HEK293 (cell line): Measurements from ENCODE around the gene MCM3AP.

Experiments used
- CTCF ChIA-PET: fragments of 350-600 bp; formaldehyde crosslinking; extraction: SDS; loops from one replicate; lab custom pipeline; 2021; ENCODE audit warnings: antibody characterized with exemption; lab: Yijun Ruan, JAX
- POLR2A ChIA-PET: fragments of 300-600 bp; formaldehyde crosslinking; extraction: SDS; loops from one replicate; lab custom pipeline; 2020; ENCODE audit warnings: antibody characterized with exemption, inconsistent platforms; lab: Yijun Ruan, JAX
- H3K27ac ChIP-seq: fragments of 200-500 bp; sonication (Bioruptor generic); 2 replicates; pipeline ENCODE4 v1.5.1; 2014; ENCODE audit warnings: low read depth, low read length, control low read depth, inconsistent platforms; ENCODE audit errors: extremely low read depth
- H3K36me3 ChIP-seq, 2 experiments: fragments of 200-500 bp in 1 of 2; sonication (Bioruptor generic) in 1 of 2; 1 replicate in 1 of 2; 2 replicates in 1 of 2; pipeline ENCODE4 v1.5.1; 2014 to 2017; ENCODE audit warnings: inconsistent platforms in 2 of 2, low read length in 2 of 2; ENCODE audit not compliant: control insufficient read depth in 2 of 2, insufficient read depth in 1 of 2
- H3K4me1 ChIP-seq: fragments of 200-500 bp; sonication (Bioruptor generic); 2 replicates; pipeline ENCODE4 v1.5.1; 2014; ENCODE audit warnings: mild to moderate bottlenecking, low read length, inconsistent platforms; ENCODE audit not compliant: control insufficient read depth, insufficient read depth
- H3K4me3 ChIP-seq: 2 replicates; pipeline ENCODE4 v1.5.1; 2011; ENCODE audit warnings: low read depth, mild to moderate bottlenecking, control low read depth, low read length, moderate library complexity
- H3K9me3 ChIP-seq: fragments of 200-500 bp; sonication (Bioruptor generic); 2 replicates; pipeline ENCODE4 v1.5.1; 2014; ENCODE audit warnings: low read depth, low read length, inconsistent platforms; ENCODE audit not compliant: control insufficient read depth, insufficient read depth
- EGR2 ChIP-seq: fragments of 450-650 bp; formaldehyde crosslinking; IDR thresholded peaks from 2 replicates; pipeline ENCODE4 v1.5.1; 2016; ENCODE audit warnings: low read depth, missing biosample characterization, missing genetic modification characterization
- HOXD13 ChIP-seq: sonication (generic); formaldehyde crosslinking; IDR thresholded peaks from 2 replicates; pipeline ENCODE4 v1.8.0; 2022; ENCODE audit warnings: missing genetic modification reagents, borderline replicate concordance
- SP7 ChIP-seq: fragments of 450-650 bp; formaldehyde crosslinking; IDR thresholded peaks from 2 replicates; pipeline ENCODE4 v1.5.1; 2016; ENCODE audit warnings: missing biosample characterization, missing genetic modification characterization
- WT1 ChIP-seq: fragments of 450-650 bp; formaldehyde crosslinking; IDR thresholded peaks from 2 replicates; pipeline ENCODE4 v1.5.1; 2016; ENCODE audit warnings: missing biosample characterization, missing genetic modification characterization
- ZNF302 ChIP-seq: fragments of 450-650 bp; formaldehyde crosslinking; IDR thresholded peaks from 2 replicates; pipeline ENCODE4 v1.5.1; 2016; ENCODE audit warnings: missing biosample characterization, missing genetic modification characterization, low read depth
- ZNF335 ChIP-seq: fragments of 450-650 bp; formaldehyde crosslinking; conservative IDR thresholded peaks from 2 replicates; pipeline ENCODE4 v1.5.1; 2016; ENCODE audit warnings: missing biosample characterization, missing genetic modification characterization
- ZNF416 ChIP-seq: fragments of 450-650 bp; formaldehyde crosslinking; IDR thresholded peaks from 2 replicates; pipeline ENCODE4 v1.5.1; 2016; ENCODE audit warnings: missing biosample characterization, missing genetic modification characterization
- ZNF426 ChIP-seq: fragments of 450-650 bp; formaldehyde crosslinking; IDR thresholded peaks from 2 replicates; pipeline ENCODE4 v1.5.1; 2017; ENCODE audit warnings: missing biosample characterization, missing genetic modification characterization, mild to moderate bottlenecking, inconsistent platforms, moderate library complexity
- ZNF558 ChIP-seq: fragments of 450-650 bp; formaldehyde crosslinking; IDR thresholded peaks from 2 replicates; pipeline ENCODE4 v1.5.1; 2016; ENCODE audit warnings: missing biosample characterization, missing genetic modification characterization
- ZNF600 ChIP-seq: fragments of 450-650 bp; formaldehyde crosslinking; IDR thresholded peaks from 2 replicates; pipeline ENCODE4 v1.5.1; 2016; ENCODE audit warnings: missing biosample characterization, missing genetic modification characterization
- TF ChIP-seq, protein P1 (sequence below): fragments of 450-650 bp; formaldehyde crosslinking; IDR thresholded peaks from 2 replicates; pipeline ENCODE4 v1.5.1; 2016; ENCODE audit warnings: missing biosample characterization, missing genetic modification characterization
- TF ChIP-seq, protein P2 (sequence below): fragments of 450-650 bp; formaldehyde crosslinking; IDR thresholded peaks from 2 replicates; pipeline ENCODE4 v1.5.1; 2016; ENCODE audit warnings: missing biosample characterization, missing genetic modification characterization

Gene MCM3AP

DNA sequence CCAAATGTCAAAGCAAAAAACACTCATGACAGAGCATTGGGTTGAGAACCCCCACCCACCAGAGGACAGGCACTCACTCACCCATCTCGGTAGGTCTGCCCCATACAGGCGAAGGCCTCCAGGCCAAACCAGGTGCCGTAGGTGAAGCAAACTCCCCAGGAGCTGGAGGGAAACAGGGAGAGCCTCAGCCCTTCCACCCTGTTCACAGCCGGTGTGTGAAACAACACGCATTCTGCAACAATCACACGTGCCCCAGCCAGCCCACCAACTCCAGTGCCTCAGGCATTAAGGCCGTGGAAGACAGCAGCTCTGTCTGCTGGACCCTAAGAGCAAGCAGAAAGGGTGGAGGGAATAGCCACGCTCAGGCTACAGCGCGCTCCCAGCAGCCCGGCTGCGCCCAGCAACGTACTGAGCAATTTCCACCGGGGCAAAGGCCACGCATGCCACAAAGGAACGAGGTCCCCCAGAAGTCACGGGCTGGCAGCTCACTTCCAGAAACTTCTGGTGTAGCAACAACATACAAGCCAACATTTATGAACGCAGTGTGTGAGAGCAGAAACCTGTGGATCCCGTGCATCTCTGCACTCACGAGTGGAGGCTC lies 89.7 kb downstream of the MCM3AP start (continued):
- TF ChIP-seq, protein P1, sequence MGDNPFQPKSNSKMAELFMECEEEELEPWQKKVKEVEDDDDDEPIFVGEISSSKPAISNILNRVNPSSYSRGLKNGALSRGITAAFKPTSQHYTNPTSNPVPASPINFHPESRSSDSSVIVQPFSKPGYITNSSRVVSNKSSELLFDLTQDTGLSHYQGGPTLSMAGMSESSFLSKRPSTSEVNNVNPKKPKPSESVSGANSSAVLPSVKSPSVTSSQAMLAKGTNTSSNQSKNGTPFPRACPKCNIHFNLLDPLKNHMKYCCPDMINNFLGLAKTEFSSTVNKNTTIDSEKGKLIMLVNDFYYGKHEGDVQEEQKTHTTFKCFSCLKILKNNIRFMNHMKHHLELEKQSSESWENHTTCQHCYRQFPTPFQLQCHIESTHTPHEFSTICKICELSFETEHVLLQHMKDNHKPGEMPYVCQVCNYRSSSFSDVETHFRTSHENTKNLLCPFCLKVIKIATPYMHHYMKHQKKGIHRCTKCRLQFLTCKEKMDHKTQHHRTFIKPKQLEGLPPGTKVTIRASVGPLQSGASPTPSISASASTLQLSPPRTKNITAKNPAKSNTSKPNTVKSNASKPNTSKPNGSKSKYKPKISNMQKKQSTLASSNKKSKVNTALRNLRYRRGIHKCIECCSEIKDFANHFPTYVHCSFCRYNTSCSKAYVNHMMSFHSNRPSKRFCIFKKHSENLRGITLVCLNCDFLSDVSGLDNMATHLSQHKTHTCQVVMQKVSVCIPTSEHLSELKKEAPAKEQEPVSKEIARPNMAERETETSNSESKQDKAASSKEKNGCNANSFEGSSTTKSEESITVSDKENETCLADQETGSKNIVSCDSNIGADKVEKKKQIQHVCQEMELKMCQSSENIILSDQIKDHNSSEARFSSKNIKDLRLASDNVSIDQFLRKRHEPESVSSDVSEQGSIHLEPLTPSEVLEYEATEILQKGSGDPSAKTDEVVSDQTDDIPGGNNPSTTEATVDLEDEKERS (tag by site-specific recombination): no peak
- no peak for TF ChIP-seq SP7 (tag by site-specific recombination)
- TF ChIP-seq, protein P2, sequence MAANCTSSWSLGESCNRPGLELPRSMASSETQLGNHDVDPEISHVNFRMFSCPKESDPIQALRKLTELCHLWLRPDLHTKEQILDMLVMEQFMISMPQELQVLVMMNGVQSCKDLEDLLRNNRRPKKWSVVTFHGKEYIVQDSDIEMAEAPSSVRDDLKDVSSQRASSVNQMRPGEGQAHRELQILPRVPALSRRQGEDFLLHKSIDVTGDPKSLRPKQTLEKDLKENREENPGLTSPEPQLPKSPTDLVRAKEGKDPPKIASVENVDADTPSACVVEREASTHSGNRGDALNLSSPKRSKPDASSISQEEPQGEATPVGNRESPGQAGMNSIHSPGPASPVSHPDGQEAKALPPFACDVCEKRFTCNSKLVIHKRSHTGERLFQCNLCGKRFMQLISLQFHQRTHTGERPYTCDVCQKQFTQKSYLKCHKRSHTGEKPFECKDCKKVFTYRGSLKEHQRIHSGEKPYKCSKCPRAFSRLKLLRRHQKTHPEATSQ: no peak
- TF ChIP-seq ZNF335: no peak
- TF ChIP-seq ZNF416: no peak
- TF ChIP-seq, all 188 proteins: peak for 0

DNA sequence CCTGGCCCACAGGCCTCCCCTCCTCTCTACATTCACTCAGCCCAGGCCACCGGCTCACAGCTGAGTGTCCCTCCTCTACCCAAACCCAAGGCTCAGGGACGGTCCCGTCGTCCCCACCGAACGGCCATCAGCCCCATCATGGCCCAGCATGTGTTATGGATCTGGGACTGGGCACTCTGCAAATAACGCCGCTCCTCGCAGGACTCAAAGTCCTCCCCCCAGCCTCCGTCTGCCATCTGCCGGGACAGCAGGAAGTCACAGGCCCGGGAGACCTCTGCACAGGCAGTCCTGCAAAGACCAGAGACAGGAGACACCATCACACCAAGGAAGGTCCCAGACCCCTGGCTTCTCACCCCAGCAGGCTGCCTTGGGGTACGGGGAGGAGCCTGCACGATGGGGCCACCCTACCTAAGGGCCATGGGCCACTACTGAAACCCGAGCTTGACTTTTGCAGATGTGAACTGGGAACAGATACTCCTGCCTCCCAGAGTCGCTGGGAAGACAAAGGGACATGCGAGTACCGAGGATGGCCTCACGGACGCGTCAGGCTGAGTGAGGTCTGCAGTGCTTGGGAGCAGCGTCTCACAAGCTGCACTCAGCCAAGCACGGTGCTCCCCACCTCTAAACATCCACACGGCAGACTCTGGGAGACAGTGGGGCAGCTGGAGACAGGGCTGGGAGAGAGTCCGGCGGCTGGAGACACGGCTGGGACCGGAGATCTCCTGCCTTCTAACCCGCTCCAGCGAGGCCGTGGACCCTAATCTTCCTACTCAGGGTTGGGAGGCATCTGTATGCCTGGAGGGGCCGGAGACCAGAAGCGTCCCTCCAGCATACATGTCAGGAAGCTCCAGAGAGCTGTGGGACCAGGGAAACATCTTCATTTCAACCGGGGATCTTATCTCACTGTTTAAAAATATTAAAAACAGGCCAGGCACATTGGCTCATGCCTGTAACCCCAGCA lies 90.8 kb downstream of the MCM3AP start:
- peaks cover 15 to 58% of the 10 kb centered on the region in 2 experiments; a peak in 2 of 3 replicates for H3K36me3 ChIP-seq
- H3K4me1 ChIP-seq: no peaks in the 10 kb centered on the region
- POLR2A ChIA-PET: no interaction called here
- H3K27ac ChIP-seq: no peak overlapping the region
- no peaks in the 10 kb centered on the region for H3K9me3 ChIP-seq
- no peak overlapping the region for H3K4me3 ChIP-seq
- TF ChIP-seq ZNF600 (0 out of 2 replicates have a peak, but pooled peaks have one; percentile 34), HOXD13 (no peak)
- TF ChIP-seq, all 188 proteins: peak for 1
- CTCF ChIA-PET: interaction anchor here (0.7 kb wide), 1 partner anchor 51 kb away, joined by 4 read pairs; no protein-coding TSS in a partner anchor

DNA sequence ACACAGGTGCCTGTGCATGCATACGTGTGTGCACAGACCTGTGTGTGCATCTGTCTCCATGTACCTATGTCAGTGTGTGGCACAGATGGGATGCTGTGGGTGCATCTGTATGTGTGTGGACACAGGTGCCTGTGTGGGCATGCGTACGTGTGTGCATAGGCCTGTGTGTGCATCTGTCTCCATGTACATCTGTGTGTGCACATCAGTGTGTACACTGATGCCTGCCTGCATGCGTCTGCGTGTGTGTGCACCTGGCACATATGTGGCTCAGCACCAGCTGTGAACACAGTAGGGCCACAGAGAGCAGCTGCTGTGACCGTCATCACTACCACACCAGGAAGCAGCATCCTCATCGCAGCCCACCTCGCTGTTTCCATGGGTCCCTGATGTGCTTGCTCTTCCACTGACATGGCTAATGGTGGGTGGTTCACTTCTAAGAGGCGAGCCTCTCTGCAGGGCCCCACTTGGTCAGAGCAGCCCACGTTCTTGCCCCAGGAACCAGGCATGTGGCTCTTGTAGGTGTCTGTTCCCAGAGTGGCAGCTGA lies 91.5 kb downstream of the MCM3AP start:
- Histone ChIP-seq H3K4me3 (no peak overlapping the region), H3K36me3 (peaks cover 15 to 52% of the 10 kb centered on the region in 2 experiments; a peak in 2 of 3 replicates), H3K9me3 (no peaks in the 10 kb centered on the region), H3K27ac (no peak overlapping the region), H3K4me1 (peaks cover 3% of the 10 kb centered on the region)
- TF ChIP-seq ZNF302 (tag by site-specific recombination): no peak
- TF ChIP-seq EGR2: 0 out of 2 replicates have a peak, but pooled peaks have one; percentile 27
- ChIA-PET CTCF (interaction anchor here (0.7 kb wide), 1 partner anchor 50 kb away, joined by 4 read pairs; no protein-coding TSS in a partner anchor), POLR2A (no interaction called here)

DNA sequence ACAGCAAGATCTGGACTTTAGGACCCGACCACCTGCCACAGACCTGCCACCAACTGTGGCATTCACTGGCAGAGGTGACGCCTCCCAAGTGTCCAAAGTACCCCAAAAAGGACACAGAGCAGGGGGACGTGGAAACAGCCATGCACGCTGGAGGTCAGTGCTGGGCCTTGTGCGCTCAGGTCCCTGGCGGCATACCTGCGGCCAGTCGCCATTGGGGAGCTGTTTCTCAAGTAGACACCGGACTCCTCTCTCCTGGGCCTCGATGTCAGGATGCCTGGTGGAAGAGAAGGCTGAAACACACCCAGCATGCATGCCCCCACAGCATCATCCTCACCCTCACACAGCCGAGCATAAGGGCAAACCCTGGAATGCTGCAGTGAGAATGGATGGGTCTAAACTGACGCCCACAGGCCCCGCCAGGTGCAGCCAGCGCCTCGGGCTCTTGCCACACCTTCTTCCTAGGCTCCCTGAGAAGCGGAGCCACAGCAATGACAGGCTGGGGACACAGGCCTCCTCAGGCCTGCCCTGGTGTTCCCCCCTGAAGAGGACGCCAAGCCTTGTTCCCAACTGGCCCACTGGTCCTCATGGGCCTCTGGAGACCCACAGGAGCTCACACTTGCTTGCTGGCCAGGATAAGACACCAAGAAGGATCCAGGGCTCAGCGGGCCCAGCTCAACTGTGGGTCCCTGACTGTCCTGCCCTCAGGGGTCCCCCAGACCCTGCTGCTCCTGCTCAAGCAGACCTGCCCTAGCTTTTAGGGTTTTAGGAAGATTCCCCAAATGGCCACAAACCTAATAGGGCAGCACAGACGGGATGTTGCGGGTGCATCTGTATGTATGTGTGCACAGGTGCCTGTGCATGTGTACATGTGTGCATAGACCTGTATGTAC lies 93.5 kb downstream of the MCM3AP start:
- H3K4me1 ChIP-seq: peaks cover 9% of the 10 kb centered on the region
- H3K27ac ChIP-seq: no peak overlapping the region
- H3K9me3 ChIP-seq: no peaks in the 10 kb centered on the region
- no peak overlapping the region for H3K4me3 ChIP-seq
- ChIA-PET CTCF (interaction anchor here (1.0 to 1.5 kb wide), 2 partner anchors 39 to 219 kb away, joined by 3 to 4 read pairs; no protein-coding TSS in a partner anchor), POLR2A (no interaction called here)
- H3K36me3 ChIP-seq: peaks cover 7 to 52% of the 10 kb centered on the region in 2 experiments; a peak in 1 of 3 replicates
- no peak for TF ChIP-seq ZNF558 (tag by site-specific recombination)
- TF ChIP-seq WT1 (tag by site-specific recombination): no peak
- TF ChIP-seq ZNF426 (tag by site-specific recombination): no peak
